MM.1S (cell line): ENCODE data around the gene FAM83F.

Experiments
- DNase-seq: peaks from one replicate; pipeline ENCODE4 v3.0.0-alpha.2; 2015
- H2AFZ ChIP-seq: fragments of 300-600 bp; sonication (generic); 2 replicates; pipeline ENCODE4 v1.6.0; 2016; ENCODE audit warnings: antibody characterized with exemption, low read length
- H3F3A ChIP-seq: fragments of 300-600 bp; sonication (generic); 2 replicates; pipeline ENCODE4 v1.6.1; 2016; ENCODE audit warnings: mild to moderate bottlenecking, antibody characterized with exemption, low read length, moderate library complexity, mixed read lengths; ENCODE audit not compliant: insufficient read depth
- H3K27ac ChIP-seq: fragments of 300-600 bp; sonication (generic); 2 replicates; pipeline ENCODE4 v1.5.1; 2016; ENCODE audit warnings: mild to moderate bottlenecking, low read length
- H3K27me3 ChIP-seq: fragments of 300-600 bp; sonication (generic); replicated peaks from 2 replicates; pipeline ENCODE4 v1.6.0; 2016; ENCODE audit warnings: low read length; ENCODE audit not compliant: insufficient read depth
- H3K36me3 ChIP-seq: fragments of 300-600 bp; sonication (generic); replicated peaks from 2 replicates; pipeline ENCODE4 v1.6.1; 2016; ENCODE audit warnings: mild to moderate bottlenecking, low read length, mixed read lengths; ENCODE audit not compliant: insufficient read depth
- H3K4me1 ChIP-seq: fragments of 300-600 bp; sonication (generic); 2 replicates; pipeline ENCODE4 v1.6.1; 2016; ENCODE audit warnings: low read length, mixed read lengths
- H3K4me2 ChIP-seq: fragments of 300-600 bp; sonication (generic); 2 replicates; pipeline ENCODE4 v1.6.0; 2016; ENCODE audit warnings: low read depth, low read length
- H3K4me3 ChIP-seq: fragments of 300-600 bp; sonication (generic); 2 replicates; pipeline ENCODE4 v1.5.1; 2016; ENCODE audit warnings: low read length, mixed read lengths
- H3K79me2 ChIP-seq: fragments of 300-600 bp; sonication (generic); 2 replicates; pipeline ENCODE4 v1.6.1; 2016; ENCODE audit warnings: mixed run types, low read length, mixed read lengths
- H3K9ac ChIP-seq: fragments of 300-600 bp; sonication (generic); 2 replicates; pipeline ENCODE4 v1.6.1; 2016; ENCODE audit warnings: low read length, mixed read lengths
- H3K9me2 ChIP-seq: fragments of 300-600 bp; sonication (generic); replicated peaks from 2 replicates; pipeline ENCODE4 v1.6.1; 2016; ENCODE audit warnings: mild to moderate bottlenecking, low read length, mixed read lengths; ENCODE audit not compliant: insufficient read depth
- H3K9me3 ChIP-seq: fragments of 300-600 bp; sonication (generic); replicated peaks from 2 replicates; pipeline ENCODE4 v1.6.1; 2016; ENCODE audit warnings: mild to moderate bottlenecking, low read length, mixed read lengths; ENCODE audit not compliant: insufficient read depth
- H4K20me1 ChIP-seq: fragments of 300-600 bp; sonication (generic); 2 replicates; pipeline ENCODE4 v1.6.1; 2016; ENCODE audit warnings: mild to moderate bottlenecking, low read length, moderate library complexity, mixed read lengths; ENCODE audit not compliant: insufficient read depth
- CTCF ChIP-seq: fragments of 300-600 bp; sonication (generic); IDR thresholded peaks from 2 replicates; pipeline ENCODE4 v1.5.1; 2016; ENCODE audit warnings: antibody characterized with exemption, low read length, mixed read lengths
- EZH2 ChIP-seq: fragments of 300-600 bp; sonication (generic); optimal IDR thresholded peaks from 2 replicates; pipeline ENCODE3; 2017; ENCODE audit warnings: low read depth, mild to moderate bottlenecking, antibody characterized with exemption, low read length, mixed read lengths
- EZH2phosphoT487 ChIP-seq: fragments of 300-600 bp; sonication (generic); IDR thresholded peaks from 2 replicates; pipeline ENCODE4 v1.6.1; 2018; ENCODE audit warnings: antibody characterized with exemption, low read length

The FAM83F gene

GRCh38 chr22:39984006-39984405 lies 10.7 kb upstream of the FAM83F start:
- H3K4me3 ChIP-seq = no peak overlapping the region
- no peak overlapping the region for H3K9ac ChIP-seq
- no peaks in the 10 kb centered on the region for H4K20me1 ChIP-seq
- no peak overlapping the region for H2AFZ ChIP-seq
- peaks cover 5% of the 10 kb centered on the region; the same call in 1 of the 2 replicates for H3F3A ChIP-seq
- no peaks in the 10 kb centered on the region for H3K27me3 ChIP-seq
- no peak overlapping the region for H3K27ac ChIP-seq
- no peak for DNase-seq
- no peaks in the 10 kb centered on the region for H3K79me2 ChIP-seq
- H3K36me3 ChIP-seq = no peaks in the 10 kb centered on the region
- no peaks in the 10 kb centered on the region for H3K9me2 ChIP-seq
- H3K4me2 ChIP-seq = no peak overlapping the region
- TF ChIP-seq CTCF (no peak), EZH2 (no peak), EZH2phosphoT487 (no peak)
- peaks cover 11% of the 10 kb centered on the region for H3K4me1 ChIP-seq
- no peaks in the 10 kb centered on the region for H3K9me3 ChIP-seq

GRCh38 chr22:39984746-39985145 lies 10.0 kb upstream of the FAM83F start:
- no peak overlapping the region for H3K9ac ChIP-seq
- peaks cover 11% of the 10 kb centered on the region for H3K4me1 ChIP-seq
- H3K9me2 ChIP-seq = no peaks in the 10 kb centered on the region
- H3K27me3 ChIP-seq = no peaks in the 10 kb centered on the region
- no peak overlapping the region for H2AFZ ChIP-seq
- no peaks in the 10 kb centered on the region for H4K20me1 ChIP-seq
- no peaks in the 10 kb centered on the region for H3K79me2 ChIP-seq
- peaks cover 5% of the 10 kb centered on the region; the same call in 1 of the 2 replicates for H3F3A ChIP-seq
- no peak overlapping the region for H3K4me2 ChIP-seq
- TF ChIP-seq EZH2phosphoT487 = no peak
- no peak for TF ChIP-seq CTCF
- no peak for TF ChIP-seq EZH2
- no peaks in the 10 kb centered on the region for H3K36me3 ChIP-seq
- DNase-seq = no peak
- no peaks in the 10 kb centered on the region for H3K9me3 ChIP-seq
- no peak overlapping the region for H3K27ac ChIP-seq
- H3K4me3 ChIP-seq = no peak overlapping the region

- H3K4me3 ChIP-seq = no peak overlapping the region
- no peaks in the 10 kb centered on the region for H3K27me3 ChIP-seq
- no peaks in the 10 kb centered on the region for H3K9me2 ChIP-seq
- H2AFZ ChIP-seq = no peak overlapping the region
- H3K9ac ChIP-seq = no peak overlapping the region
- H4K20me1 ChIP-seq = no peaks in the 10 kb centered on the region
- no peaks in the 10 kb centered on the region for H3K36me3 ChIP-seq
- no peak for DNase-seq
- no peak overlapping the region for H3K27ac ChIP-seq
- H3K79me2 ChIP-seq = no peaks in the 10 kb centered on the region
- H3K4me1 ChIP-seq = peaks cover 11% of the 10 kb centered on the region
- no peak overlapping the region for H3K4me2 ChIP-seq
- peaks cover 5% of the 10 kb centered on the region; the same call in 1 of the 2 replicates for H3F3A ChIP-seq
- no peaks in the 10 kb centered on the region for H3K9me3 ChIP-seq
- TF ChIP-seq CTCF = no peak
- no peak for TF ChIP-seq EZH2phosphoT487
- no peak for TF ChIP-seq EZH2
These were observed 9.2 kb upstream of the FAM83F start for GRCh38 chr22:39985383-39986035.
